ENCODE results near the gene TBC1D4.

TBC1D4 gene

DNA sequence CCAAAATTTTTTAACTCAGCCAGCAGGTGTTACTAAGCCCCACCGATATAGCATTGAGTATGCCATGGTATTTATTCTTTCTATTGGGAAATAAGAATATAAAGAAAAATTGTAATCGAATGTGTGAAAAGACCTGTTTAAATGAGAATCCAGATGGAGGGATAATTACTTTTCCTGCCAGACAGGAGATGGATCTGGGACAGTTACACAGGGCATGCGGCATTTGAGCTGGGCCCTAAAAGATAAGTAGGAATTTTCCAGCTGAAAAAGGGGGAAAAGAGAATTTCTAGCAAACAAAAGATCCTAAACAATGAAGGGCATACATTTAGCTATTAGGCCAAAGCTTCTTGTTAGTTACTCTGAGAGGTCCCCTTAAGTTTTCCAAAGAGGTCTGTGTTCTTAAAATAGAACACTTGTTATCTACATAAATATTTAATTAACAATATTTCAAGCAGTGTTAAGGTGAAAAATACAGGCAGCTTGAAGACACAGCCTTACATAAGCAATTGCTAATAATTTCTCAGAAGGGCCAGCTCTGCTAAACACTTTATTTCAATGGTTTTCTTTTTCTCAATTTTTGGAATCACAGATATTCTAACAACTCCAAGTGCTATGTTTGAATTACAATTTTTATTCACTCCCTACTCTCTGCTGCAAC lies 63.7 kb downstream of the TBC1D4 start:
- no peak for DNase-seq (ENCODE audit: low spot score)

DNA sequence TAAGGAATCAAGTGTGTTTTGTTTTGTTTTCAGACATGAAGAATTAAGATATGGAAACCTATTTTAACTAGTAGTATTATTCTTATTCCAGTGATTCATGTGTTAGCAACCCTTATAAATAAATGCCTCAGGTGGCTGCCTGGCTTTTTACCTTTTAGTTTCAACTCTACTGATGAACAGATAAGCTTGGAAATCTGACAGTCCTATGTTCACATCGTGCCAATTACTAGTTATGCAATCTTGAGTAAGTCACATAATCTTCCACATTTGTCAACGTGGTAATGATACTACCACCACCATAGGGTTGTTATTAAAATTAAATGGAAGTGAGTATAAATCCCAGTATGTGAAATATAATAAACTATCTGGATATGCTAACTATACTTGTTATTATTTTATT lies 64.3 kb downstream of the TBC1D4 start:
- no peak for DNase-seq (ENCODE audit: low spot score)

DNA sequence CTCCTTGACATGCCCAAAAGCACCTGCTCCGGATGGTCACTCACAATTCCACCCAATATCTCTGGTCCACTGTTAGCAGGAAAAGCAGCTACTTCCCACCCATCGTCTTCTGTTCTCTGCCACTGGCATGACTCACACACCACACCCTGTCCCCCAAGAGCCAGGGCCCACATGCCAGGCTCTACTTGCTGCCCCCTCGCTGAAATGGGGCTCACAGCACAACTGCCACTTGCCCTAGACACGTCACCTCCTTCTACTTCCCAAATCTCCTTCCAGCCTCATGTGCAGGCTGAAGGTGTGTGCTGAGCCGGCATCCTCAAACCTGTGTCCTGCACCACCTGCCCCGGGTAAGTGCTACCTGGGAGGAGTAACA lies 65.0 kb downstream of the TBC1D4 start:
- DNase-seq (ENCODE audit: low spot score) = no peak

DNA sequence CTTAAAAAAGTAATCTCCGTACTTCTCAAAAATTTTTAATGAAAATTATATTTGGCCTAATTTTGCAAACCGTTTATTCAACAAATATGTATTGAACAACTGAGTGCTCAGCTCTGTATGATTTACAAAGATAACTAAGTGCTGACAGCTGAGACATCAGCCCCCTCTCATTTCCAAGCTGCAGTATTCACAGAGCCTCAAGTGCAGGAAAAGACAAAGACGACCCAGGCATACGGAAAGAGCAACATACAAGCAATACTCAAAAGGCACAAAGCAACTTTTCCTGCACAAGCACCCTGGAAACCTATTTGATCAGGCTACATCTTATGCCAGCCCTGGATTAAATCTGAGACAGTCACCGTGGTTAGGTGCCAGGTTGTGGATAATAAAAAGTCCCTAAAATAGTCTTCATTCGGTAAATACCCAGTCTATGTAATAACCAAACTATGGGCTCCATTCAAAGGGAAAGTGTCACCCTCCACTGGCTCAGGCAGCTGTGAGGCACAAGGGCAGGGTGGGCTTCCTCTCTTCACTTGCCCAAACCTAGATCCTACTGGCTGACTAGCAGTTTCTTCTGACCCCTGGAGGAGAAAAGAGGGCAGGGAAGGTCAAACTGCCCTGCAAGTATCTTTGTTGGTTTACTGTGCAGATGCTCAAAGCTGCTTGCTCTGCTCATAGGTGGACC lies 65.5 kb downstream of the TBC1D4 start:
- DNase-seq (ENCODE audit: low spot score) = no peak

DNA sequence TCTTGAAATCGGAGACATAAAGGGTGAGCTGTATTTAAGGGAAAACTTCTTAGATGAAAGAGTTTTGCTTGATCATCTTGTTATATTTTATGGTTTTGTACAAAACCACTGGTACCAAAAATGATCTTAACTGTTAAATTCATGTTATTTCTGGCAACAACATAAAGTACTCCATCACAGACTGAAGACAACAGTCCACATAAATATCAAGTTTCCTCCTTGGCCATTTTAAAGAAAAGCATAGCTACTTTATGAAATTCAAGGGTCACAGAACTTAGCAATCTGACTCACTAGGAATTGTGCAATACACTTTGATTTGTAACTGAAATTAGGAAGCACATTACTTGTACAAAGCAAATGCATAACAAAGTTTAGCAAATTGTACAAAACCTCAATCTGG lies 66.3 kb downstream of the TBC1D4 start:
- no peak for DNase-seq (ENCODE audit: low spot score)

DNA sequence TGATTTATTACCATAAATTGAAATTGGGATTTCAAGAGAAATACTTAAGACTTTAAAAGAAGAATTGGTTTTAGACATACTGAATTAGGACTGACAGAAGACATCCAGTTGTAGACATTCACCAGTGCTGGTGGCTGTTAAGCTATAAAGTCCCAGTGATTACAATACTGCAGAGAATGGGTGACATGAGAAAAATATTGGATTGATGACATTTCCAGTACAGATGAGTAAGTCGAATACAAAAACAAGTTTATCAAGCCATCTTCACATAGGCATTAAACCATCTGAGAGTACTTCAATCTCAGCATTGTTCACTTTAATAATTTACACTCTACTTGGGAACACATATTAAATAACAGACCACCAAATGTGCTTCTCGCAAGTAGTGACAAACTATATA lies 66.8 kb downstream of the TBC1D4 start:
- DNase-seq (ENCODE audit: low spot score) = no peak

DNA sequence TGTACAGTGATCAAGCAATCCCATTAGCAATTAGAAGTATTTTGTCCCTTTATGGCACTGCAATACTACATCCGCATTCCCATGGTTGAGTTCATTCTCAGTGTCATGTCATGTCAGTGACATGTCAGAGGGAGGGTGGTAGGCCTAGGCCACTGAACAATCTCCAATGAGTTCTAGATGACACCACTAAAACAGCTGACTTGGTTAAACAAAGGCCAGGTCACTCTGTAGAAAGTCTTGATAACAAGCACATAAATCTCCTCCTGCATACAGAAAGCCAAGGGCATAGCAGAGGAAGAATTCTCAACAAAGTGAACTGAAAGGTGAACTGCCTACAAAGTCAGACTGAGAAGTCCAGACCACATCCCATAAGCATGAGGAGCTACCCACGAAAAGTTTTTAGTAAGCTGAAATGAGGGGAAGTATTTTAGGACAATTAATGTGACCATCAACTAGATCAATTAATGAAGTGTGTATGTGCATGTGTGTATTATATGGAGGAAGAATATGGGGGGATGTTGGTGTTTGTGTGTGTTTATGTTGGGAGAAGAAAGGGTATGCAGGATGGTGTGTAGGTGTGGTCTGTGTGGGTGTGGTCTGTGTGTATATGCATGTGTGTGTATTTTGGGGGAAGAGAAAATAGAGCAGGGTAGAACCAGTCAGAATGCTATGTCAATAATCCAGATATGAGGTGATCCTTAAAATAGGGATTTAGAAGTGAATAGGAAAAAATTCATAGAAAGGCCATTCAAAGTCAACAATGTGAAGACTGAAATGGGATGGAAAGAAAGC lies 67.7 kb downstream of the TBC1D4 start:
- DNase-seq (ENCODE audit: low spot score) = no peak

DNA sequence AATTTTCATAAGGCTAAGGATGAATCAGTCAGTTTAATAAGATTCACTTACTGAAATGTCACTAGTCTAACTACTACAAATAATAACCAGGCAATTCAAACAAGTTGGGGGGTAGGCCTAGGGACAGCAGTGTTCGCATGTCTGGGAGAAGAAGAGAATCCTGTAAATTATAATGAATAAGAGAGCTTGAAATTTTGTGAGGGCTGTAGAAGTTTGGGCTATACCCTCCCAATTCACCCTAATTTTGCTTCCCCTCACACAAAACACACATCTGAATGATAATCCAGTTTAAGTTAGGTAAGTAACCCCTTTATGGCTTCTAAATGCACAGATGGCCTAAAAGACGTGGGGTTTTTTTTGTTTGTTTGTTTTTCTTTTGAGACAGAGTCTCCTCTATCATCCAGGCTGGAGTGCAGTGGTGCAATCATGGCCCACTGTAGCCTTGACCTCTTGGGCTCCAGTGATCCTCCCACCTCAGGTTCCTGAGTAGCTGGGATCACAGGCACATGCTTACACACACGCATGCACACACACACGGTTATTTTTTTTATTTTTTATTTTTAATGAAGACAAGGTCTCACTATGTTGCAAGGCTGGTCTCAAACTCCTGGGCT lies 69.9 kb downstream of the TBC1D4 start:
- no peak for DNase-seq (ENCODE audit: low spot score)

DNA sequence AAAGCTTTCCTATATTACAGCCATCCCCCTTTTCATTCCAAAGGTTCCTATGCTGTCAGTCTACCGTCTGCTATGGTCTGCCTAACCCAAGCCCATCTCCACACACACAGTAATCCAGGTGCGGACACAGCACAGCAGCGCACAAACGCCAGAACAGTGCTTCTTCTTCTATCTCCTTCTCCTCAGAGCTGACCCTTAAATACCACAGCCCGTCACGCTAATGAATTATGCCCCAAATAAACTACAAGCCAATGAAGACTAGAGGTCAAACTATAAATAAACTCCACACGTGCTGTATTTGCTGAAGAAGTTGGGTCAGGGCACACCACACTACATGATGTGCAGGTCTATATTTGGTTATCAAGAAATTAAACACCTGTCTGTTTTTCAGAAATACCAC lies 71.8 kb downstream of the TBC1D4 start:
- no peak for DNase-seq (ENCODE audit: low spot score)

DNA sequence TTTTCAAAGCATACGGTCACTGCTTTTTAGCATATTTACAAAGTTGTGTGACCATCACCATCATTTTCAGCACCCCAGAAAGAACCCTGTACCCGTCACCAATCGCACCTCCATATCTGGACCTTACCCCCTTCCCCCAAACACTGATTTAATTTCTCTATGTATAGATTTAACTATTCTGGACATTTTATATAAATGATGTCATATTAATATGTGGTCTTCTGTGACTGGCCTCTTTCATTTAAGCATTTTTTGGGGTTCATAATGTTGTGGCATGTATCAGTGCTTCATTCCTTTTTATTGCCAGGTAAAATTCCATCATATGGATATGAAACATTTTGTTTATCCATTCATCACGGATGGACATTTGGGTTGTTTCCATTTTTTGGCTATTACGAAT lies 74.0 kb downstream of the TBC1D4 start:
- no peak for DNase-seq (ENCODE audit: low spot score)

DNA sequence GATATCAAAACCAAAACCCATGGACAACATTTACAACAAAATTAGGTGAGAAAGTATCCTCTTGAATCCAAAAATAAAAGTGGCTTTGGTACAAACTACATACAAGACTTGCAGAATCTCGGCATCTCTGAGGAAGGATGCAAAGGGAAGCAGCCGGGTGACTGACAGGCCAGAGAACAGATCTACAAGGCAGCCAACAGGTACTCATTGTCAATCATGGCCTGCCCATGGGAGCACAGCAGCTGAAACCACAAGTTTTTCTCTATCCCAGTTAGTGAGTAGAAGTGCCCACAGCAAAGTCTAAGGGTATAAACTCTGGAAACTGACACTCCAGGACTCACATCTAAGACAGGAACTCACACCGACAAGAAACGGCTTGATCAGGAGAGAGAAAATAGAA lies 74.5 kb downstream of the TBC1D4 start:
- no peak for DNase-seq (ENCODE audit: low spot score)

DNA sequence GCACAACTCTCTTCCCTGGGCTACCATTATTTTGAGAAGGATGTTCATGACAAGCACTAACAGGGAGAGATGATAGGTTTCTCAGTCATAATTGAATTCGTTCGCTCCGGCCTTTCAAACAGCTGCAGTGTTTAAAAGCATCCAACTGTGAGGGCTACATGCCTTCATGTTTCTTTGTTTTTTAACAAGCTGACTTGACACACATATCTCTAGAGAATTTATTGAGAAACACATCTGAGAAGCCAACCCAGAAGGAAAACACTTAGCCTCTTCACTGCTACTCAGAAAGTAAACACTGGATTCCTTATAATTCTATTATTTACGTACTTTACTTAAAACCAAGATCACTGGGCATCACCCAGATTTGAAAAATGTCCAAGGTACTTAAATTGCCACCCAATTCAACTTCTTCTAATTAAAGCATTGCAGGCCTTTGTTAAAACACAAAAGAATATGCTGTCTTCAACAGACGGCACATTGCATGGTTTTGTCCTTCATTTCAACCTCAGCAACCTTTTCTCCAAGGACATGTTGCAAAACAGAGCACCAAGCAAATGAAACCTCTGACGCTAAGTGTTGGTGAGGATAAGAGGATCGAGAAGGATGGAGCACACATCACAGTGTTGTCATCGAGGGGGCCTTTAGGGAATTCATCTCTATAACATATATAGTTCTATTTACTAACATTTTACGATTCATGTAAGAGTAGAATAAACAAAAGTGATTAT lies 75.8 kb downstream of the TBC1D4 start:
- DNase-seq (ENCODE audit: low spot score) = no peak

DNA sequence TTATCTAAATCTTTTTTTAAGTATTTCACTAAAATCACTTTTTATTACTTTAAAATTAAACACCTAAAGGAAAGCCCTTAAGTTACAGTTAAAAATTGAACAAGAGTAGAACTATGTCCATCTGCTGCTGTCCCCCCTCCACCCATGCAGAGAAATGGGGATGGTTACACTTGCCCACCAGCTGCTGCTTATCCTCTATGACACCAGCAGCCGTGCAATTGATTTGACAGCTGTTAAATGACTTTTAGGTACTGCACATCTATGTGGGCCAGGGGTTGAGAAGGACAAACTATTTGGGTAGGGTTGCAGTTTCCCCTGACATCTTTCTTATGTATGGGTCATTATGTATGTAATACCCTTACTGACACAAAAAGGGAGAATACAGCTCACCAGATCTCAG lies 77.2 kb downstream of the TBC1D4 start:
- DNase-seq (ENCODE audit: low spot score) = no peak

DNA sequence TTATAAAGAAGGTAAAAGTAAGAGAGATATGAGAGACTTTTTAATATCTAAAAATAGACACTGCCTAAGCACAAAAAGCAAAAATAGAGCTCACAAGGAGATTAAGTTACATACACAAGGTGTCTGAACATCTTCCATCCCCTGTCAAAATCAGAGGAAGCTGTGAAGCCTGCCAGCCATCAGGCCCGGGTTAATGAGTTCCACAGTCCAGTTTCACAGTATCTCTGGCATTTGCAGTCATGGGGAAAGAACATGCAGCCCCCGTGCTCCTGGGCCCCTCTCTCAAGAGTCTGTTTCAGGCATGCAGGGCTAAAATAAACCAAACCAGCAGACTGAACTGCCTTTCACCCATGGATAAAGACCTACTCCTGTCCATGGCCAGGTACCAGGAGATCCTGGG lies 79.2 kb downstream of the TBC1D4 start:
- no peak for DNase-seq (ENCODE audit: low spot score)

DNA sequence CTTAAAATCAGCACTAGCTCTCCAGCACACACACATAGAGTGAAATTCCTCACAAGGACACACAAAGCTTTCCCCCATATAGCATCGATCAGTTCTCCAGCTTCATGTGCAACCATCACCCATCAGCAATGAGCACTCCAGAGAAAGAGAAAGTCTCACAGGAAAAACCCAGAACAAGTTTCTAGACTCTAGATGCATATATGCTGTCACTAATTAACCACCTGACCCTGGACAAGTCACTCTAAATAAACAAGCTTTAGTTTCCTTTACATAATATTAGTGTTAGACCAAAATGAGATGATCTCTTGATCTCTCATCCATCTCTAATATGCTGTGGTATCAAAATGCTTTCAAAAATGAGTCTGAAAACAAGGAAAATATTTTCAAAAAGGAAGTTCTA lies 81.2 kb downstream of the TBC1D4 start:
- DNase-seq (ENCODE audit: low spot score) = no peak

DNA sequence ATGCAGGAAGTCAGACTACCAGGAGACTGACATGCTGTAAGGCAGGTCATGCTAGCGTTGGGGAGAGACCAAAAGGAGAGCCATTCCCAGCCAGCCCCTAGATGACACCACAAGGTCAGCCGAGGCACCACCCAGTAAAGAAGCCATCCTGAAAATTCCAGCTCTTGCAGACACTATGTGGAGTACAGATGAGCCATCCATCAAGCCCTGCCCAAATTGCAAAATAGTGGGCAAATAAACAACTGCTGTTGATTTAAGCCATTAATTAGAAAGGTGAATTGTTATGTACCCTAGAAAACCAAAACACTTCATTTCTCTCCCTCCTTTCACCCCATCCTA lies 82.1 kb downstream of the TBC1D4 start:
- no peak for DNase-seq (ENCODE audit: low spot score)

DNA sequence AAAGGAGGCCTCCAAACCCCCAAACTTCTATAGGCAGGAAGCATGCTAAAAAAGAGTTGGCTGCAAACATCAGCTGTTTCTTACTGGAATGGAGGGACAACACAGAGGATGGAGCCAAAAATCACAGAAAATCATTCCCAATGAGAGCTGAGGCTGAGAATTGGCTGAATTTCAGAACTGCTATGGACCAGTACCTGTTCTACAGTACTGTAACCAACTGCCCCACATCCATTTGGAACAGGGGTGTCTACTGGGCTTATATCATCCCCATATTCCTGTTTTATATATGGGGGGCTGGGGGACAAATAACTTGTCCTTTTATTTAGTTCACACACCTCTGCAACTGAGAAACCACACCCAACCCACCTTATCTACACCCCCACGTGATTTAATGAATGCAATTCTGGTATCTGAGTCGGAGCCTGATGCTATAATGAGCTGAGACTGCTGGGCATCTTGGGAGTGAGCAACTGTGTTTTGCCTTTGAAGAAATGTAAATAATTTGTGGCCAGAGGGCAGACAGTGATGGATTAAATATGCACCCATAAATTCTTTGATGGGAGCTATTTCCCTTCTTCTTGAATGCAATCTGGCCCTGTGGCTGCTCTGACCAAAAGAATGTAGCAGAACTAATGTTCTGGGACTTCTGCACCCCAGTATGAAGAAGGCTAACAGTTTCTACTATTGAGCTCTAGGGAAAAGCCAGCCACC lies 82.6 kb downstream of the TBC1D4 start:
- no peak for DNase-seq (ENCODE audit: low spot score)

DNA sequence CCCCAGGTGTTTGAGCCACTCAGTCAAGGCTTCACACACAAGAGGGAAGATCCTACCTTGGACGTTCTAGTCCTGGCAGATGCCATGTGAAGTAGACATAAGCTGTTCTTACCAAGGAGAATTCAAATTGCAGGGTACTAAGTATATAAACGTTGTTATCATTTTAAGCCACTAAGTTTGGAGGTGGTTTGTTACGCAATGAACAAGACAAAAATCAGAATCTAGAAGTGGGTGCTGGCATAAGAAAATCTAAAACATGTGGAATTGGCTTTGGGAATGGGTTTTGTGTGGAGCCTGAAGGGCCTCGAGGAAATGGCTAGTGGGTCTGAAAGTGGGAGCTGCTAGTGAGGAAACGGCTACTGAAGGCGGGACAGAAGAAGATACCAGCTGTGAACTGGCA lies 83.9 kb downstream of the TBC1D4 start:
- no peak for DNase-seq (ENCODE audit: low spot score)

DNA sequence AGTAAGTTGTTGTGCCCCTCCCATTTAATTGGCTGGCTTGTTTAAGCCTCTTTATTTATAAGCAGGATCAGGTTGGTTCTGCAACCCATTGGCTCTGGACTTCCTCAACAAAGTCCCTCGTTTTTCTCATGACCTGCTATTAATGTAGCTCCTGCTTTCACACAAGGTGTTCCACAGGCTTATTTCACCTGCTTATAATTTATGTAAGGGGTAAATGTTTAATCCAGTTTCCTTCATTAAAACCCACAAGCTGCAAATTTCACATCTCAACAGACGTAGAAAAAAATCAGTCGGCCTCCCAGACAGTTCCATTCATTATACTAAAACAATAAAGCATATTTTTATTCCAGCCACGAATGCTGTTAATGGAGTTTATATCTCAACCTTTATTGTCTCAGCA lies 86.1 kb downstream of the TBC1D4 start:
- DNase-seq (ENCODE audit: low spot score) = no peak

DNA sequence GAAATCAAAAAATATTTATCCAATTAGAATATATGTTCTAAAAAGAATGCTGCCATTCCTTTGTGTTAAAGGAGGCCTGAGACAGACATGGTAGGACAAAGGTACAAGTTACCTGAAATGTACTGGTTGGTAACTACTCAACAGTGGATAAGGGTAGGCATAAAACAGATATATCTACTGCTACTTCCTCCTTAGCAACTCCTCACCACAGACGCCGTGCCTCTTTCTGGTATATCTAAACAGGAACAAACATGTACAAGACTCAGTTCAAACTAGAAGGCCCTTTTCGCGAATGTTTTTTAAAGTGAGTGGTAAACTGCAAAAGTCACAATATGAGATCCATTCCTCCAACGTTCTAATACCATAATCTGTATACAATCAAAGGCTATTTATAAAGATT lies 86.9 kb downstream of the TBC1D4 start:
- DNase-seq (ENCODE audit: low spot score) = no peak

DNA sequence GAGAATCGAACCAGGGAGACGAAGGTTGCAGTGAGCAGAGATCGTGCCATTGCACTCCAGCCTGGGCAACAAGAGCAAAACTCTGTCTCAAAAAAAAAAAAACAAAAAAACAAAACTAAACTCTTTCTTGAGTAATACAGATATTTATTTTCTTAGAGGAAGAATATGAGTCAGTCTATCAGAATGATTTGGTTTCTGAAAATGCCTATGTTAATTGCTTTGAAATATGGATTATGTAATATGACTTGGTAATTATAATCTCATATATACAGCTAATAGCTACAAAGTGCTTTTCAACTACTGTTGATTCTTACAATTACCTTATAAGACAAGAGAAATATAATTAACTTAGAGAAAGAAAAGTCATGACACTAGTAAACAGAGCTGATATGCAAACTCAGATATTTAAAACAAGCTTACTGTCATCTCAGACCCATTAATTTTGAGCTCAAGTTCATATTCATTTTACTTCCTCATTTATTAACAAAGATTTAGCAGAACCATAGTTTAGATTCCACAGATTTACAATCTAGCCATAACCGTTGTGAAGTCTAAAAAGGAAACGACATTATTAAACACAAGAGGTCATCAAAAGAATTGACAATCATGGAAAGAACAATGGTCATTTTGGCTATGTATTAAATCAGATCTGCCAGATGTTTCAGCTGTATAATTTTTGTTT lies 88.0 kb downstream of the TBC1D4 start:
- no peak for DNase-seq (ENCODE audit: low spot score)

Measured in iPS-NIHi11 (cell line).